PC-9 (cell line): ENCODE results near the gene KIF5C. TPM values are rescaled to one million over a fixed set of nuclear protein-coding genes. Genes with fewer than 3 reads are reported as not detected.

Experiments
- BruUV-seq: library from RNA; stranded (reverse); fragments of 400-500 nt; replicated peaks from 2 replicates; lab custom pipeline; 2021; lab: Mats Ljungman, UMichigan
- CTCF ChIA-PET: fragments of 300-600 bp; sonication (Branson Sonifier 250); formaldehyde crosslinking; loops from one replicate; lab custom pipeline; 2022; ENCODE audit warnings: antibody characterized with exemption; lab: Charles Lee
- POLR2A ChIA-PET: fragments of 300-600 bp; sonication (Branson Sonifier 250); formaldehyde crosslinking; loops from one replicate; lab custom pipeline; 2022; ENCODE audit warnings: antibody characterized with exemption; ENCODE audit not compliant: unreplicated experiment; lab: Charles Lee
- DNase-seq, 2 experiments: peaks; one replicate each; pipeline versions ENCODE4 v3.0.0 to v3.0.0-alpha.2; 2015 to 2022; ENCODE audit warnings: mixed read lengths in 1 of 2
- H2AFZ ChIP-seq: fragments of 200-600 bp; sonication (generic); 2 replicates; pipeline ENCODE4 v1.8.1; 2017; ENCODE audit warnings: antibody characterized with exemption
- H3F3A ChIP-seq: fragments of 200-600 bp; sonication (generic); 2 replicates; pipeline ENCODE4 v1.8.1; 2017; ENCODE audit warnings: antibody characterized with exemption, mild to moderate bottlenecking, low read depth; ENCODE audit not compliant: insufficient read depth
- H3K27ac ChIP-seq: fragments of 200-600 bp; sonication (generic); 2 replicates; pipeline ENCODE4 v1.6.1; 2016; ENCODE audit warnings: mixed run types
- H3K27me3 ChIP-seq: fragments of 200-600 bp; sonication (generic); 2 replicates; pipeline ENCODE4 v1.6.1; 2016; ENCODE audit warnings: low read depth, mixed run types; ENCODE audit not compliant: insufficient read depth
- H3K36me3 ChIP-seq: fragments of 200-600 bp; sonication (generic); 2 replicates; pipeline ENCODE4 v1.6.1; 2016; ENCODE audit warnings: low read depth, mixed run types
- H3K4me1 ChIP-seq: fragments of 200-600 bp; sonication (generic); replicated peaks from 2 replicates; pipeline ENCODE4 v1.6.1; 2016; ENCODE audit warnings: mixed run types; ENCODE audit not compliant: insufficient read depth
- H3K4me2 ChIP-seq: fragments of 200-600 bp; sonication (generic); 2 replicates; pipeline ENCODE4 v1.6.1; 2017; ENCODE audit warnings: mixed run types
- H3K4me3 ChIP-seq: fragments of 200-600 bp; sonication (generic); 2 replicates; pipeline ENCODE4 v1.6.1; 2016; ENCODE audit warnings: mixed run types
- H3K79me2 ChIP-seq: fragments of 200-600 bp; sonication (generic); 2 replicates; pipeline ENCODE4 v1.6.1; 2017; ENCODE audit warnings: low read depth, mixed run types
- H3K9me2 ChIP-seq: fragments of 200-600 bp; sonication (generic); 2 replicates; pipeline ENCODE4 v1.8.1; 2017; ENCODE audit warnings: mild to moderate bottlenecking; ENCODE audit not compliant: insufficient read depth
- H3K9me3 ChIP-seq: fragments of 200-600 bp; sonication (generic); 2 replicates; pipeline ENCODE4 v1.8.1; 2016; ENCODE audit warnings: low read depth; ENCODE audit not compliant: insufficient read depth
- H4K20me1 ChIP-seq: fragments of 200-600 bp; sonication (generic); 2 replicates; pipeline ENCODE4 v1.8.1; 2017; ENCODE audit not compliant: insufficient read depth
- CTCF ChIP-seq: fragments of 200-600 bp; sonication (generic); conservative IDR thresholded peaks from 2 replicates; pipeline ENCODE4 v1.6.1; 2017; ENCODE audit warnings: mixed run types, antibody characterized with exemption, mild to moderate bottlenecking, moderate library complexity
- EZH2 ChIP-seq: fragments of 200-600 bp; sonication (generic); IDR thresholded peaks from 2 replicates; pipeline ENCODE4 v1.8.0; 2017; ENCODE audit warnings: antibody characterized with exemption, low read depth
- intact Hi-C: fragments of 100-400 bp; cut with micrococcal nuclease; formaldehyde crosslinking; loops from one replicate; pipeline ENCODE4 v1.10.0; 2022; ENCODE audit not compliant: unreplicated experiment
- total RNA-seq: library from RNA; stranded (reverse); gene quantifications from 2 replicates; pipeline ENCODE4 v1.2.3, GENCODE V29; 2021

KIF5C gene
- total RNA-seq, 1 experiment from 2014 or later = 0.07 TPM

DNA sequence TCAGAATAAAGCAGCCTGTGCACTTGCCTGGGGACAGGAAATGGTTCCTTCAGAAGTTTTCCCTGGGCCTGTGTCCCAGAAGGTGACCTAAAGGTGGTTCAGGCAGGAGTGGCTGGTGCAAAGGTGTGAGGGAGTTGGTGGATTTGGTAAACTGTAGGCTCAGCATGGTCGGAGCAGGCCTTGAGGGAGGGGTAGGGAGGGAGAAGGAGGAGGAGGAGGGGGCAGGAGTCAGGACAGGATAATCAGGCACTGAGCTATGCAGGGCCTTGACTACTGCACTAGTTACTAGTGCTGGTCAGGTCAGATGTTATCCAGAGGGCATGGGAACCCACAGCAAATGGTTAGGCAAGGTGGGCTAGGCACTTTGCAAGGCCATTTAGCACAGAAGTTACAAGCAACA, 184.8 kb downstream of the KIF5C start:
- Histone ChIP-seq H3K4me2 (no peak overlapping the region), H4K20me1 (no peaks in the 10 kb centered on the region), H3F3A (no peaks in the 10 kb centered on the region), H3K4me3 (no peak overlapping the region), H3K36me3 (peaks cover 6% of the 10 kb centered on the region; the same call in 1 of the 2 replicates), H3K4me1 (peaks cover 28% of the 10 kb centered on the region), H3K27ac (0 out of 2 replicates have a peak overlapping the region, but pooled peaks have one; percentile 9), H3K9me2 (no peaks in the 10 kb centered on the region), H3K79me2 (peaks cover 40% of the 10 kb centered on the region), H2AFZ (no peak overlapping the region), H3K27me3 (no peaks in the 10 kb centered on the region), H3K9me3 (no peaks in the 10 kb centered on the region)
- BruUV-seq = no TSS peak
- TF ChIP-seq EZH2 (no peak), CTCF (no peak)
- DNase-seq = no peak
- CTCF ChIA-PET = no interaction called here
- POLR2A ChIA-PET = no interaction called here
- intact Hi-C loops = no loop called here

- H3K9me2 ChIP-seq = no peaks in the 10 kb centered on the region
- H3K4me2 ChIP-seq = no peak overlapping the region
- TF ChIP-seq CTCF (no peak), EZH2 (no peak)
- H3K36me3 ChIP-seq = 0 out of 2 replicates have a peak, but pooled peaks cover 6% of the 10 kb centered on the region
- no peaks in the 10 kb centered on the region for H3K27me3 ChIP-seq
- intact Hi-C loops = no loop called here
- peaks cover 28% of the 10 kb centered on the region for H3K4me1 ChIP-seq
- no peak overlapping the region for H3K27ac ChIP-seq
- no peaks in the 10 kb centered on the region for H3F3A ChIP-seq
- BruUV-seq = no TSS peak
- ChIA-PET POLR2A (no interaction called here), CTCF (no interaction called here)
- H3K4me3 ChIP-seq = no peak overlapping the region
- H4K20me1 ChIP-seq = no peaks in the 10 kb centered on the region
- no peak overlapping the region for H2AFZ ChIP-seq
- H3K9me3 ChIP-seq = no peaks in the 10 kb centered on the region
- no peak for DNase-seq
- H3K79me2 ChIP-seq = peaks cover 40% of the 10 kb centered on the region
Observed at GRCh38 chr2:149061133-149061745, 186.2 kb downstream of the KIF5C start.

- 0 out of 2 replicates have a peak, but pooled peaks cover 3% of the 10 kb centered on the region for H3K36me3 ChIP-seq
- ChIA-PET POLR2A (no interaction called here), CTCF (no interaction called here)
- H3F3A ChIP-seq = 0 out of 2 replicates have a peak, but pooled peaks cover 3% of the 10 kb centered on the region
- no peaks in the 10 kb centered on the region for H3K27me3 ChIP-seq
- no TSS peak for BruUV-seq
- peaks cover 45% of the 10 kb centered on the region for H3K79me2 ChIP-seq
- no peak overlapping the region for H2AFZ ChIP-seq
- H3K27ac ChIP-seq = no peak overlapping the region
- peaks cover 37% of the 10 kb centered on the region for H3K4me1 ChIP-seq
- H3K4me3 ChIP-seq = no peak overlapping the region
- H3K9me3 ChIP-seq = no peaks in the 10 kb centered on the region
- H3K9me2 ChIP-seq = no peaks in the 10 kb centered on the region
- TF ChIP-seq EZH2 = no peak
- no peak for TF ChIP-seq CTCF
- intact Hi-C loops = no loop called here
- H4K20me1 ChIP-seq = no peaks in the 10 kb centered on the region
- no peak for DNase-seq
- no peak overlapping the region for H3K4me2 ChIP-seq
Observed at GRCh38 chr2:149062531-149062930, 187.5 kb downstream of the KIF5C start.
